Midbrain (tissue), 1 donor: ENCODE results near the gene RNF150.

Experiments used
- DNase-seq: peaks from one replicate; lab custom pipeline; 2025; lab: John Stamatoyannopoulos, UW

RNF150 gene

DNA sequence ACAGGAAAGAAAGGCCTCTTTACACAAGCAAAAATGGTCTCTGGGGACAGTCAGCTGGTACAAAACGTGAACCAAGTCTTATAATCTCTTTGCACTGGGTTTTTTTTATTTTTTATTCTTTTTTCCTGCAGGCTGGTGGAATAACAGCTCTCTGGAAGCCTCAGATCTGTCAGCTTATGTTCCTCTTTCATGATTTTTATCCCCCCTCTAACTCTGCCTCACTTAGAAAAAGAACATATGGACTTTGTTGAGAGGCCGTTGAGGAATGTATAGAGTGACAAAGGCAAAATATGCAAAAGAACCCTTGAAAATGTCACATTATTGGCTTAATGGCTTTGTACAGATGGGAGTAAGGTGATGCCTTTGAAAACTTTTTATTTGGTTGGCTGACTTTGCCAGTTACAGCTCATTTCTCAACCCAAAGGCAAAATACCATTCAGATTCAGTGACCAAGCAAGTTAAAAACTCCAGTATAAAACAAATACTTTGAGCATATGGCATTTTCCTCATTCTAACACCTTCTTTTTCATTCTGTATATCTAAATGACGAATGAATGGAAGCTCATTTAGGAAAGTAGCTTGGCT is 111.1 kb downstream of the RNF150 start:
- DNase-seq = no peak

GRCh38 chr4:141021397-141022110 is 111.7 kb downstream of the RNF150 start:
- DNase-seq = no peak

DNA sequence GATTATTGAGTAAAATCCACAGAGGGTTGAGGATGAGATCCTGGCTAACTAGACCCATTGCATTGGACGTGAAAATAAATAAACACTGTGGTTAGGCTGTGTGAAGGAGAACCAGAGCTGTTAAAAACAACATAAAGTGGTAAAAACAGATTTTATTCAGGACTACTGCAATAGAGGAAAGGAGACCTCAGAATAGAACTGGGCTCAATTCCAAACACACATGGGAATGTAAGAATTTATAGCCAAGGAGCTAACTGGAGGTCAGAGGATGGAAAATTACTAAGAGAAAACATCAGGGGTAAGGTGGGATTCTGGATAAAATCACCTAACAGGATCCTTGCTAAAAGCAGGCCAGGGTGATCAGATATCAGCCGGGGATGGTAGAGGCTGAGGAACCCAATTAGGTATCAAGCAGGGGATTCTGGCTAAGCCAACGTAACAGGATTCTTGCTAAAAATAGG is 112.4 kb downstream of the RNF150 start:
- no peak for DNase-seq

DNA sequence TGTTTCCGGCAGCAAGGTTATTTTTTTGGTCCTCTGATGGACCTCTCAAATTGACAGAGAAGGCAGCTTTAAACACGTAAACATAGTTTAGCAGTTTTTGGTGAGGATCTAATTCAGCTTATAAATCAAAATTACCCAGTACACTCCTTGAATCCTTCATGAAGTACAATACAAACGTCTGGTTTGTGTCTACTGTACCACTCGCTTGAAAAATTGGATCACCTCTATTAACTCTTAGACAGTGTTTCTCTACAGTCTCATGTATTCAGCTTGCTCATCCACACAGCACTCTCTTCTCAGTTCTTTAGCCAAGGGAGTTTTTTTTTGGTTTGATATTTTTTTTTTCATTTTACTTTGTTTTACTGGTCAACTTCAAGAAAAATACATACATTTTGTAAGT is 113.5 kb downstream of the RNF150 start:
- no peak for DNase-seq

DNA sequence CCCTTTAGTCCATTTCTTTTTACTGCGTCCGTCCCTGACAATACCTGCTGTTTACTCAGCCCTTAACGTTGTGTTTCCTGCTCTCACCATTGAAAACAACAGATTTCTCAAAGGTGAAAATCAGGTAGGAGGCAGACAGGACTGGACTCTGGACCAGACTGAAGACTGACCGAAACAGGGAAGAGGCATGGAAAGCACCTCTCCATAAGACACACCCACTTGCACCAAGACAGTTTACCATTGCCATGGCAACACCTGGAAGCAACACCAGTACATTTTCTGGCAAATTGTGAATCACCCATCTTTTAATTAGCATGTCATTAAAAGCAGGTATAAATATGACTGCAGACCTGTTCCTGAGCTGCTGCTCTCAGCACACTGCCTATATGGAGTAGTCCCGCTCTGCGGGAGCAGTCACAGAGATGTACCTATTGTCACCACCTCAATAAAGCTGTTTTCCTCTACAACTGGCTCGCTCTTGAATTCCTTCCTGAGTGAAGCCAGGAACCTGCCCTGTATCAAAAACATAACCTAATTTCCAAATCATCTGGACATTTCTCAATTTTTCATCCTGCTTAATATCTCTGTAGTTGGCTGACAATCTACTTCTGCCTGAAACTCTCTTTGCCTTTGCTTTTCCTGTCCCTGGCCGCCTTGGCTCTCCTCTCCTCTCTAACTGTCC is 117.0 kb downstream of the RNF150 start:
- no peak for DNase-seq

GRCh38 chr4:141013899-141014298 is 119.4 kb downstream of the RNF150 start:
- no peak for DNase-seq

DNA sequence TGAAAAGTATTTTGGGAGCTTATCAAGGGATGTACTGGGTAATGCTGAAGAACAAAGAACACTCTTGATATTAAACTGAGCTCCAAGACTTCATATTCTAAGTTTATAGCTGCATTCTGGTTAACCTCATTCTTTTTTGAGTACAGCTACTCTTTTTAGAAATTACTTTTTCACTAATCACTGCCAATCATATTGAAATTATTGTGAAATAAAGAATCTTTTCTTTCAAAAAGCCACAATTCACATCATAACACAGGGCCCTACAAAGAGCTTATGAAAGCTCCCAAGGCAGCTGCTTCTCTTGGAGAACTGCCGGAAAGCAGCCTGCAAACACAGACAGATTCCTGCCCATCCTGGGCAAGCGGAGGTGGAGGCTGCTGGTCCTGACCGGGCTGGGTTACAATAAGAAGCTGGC is 121.4 kb downstream of the RNF150 start:
- peak; percentile 28 for DNase-seq

DNA sequence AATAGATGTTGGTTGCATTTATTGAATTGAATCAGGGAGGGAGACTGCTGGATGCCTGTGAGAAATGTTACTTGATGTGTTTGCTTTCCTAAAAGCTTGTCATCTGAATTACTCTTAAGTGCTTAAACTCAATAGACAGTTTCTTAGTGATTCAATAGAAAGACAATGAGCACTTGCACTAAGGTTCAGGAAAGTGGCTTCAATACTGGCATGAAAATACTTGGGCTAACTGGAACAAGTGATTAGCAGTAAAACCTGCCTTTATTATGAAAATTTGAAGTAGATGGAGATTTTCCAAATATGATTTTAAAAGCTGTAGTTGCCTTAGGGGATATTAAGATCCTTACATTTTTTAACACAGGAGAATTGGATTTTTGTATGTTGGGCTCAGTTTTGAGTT is 123.3 kb downstream of the RNF150 start:
- no peak for DNase-seq

GRCh38 chr4:141009129-141009528 is 124.1 kb downstream of the RNF150 start:
- no peak for DNase-seq

GRCh38 chr4:141006242-141006802 is 126.9 kb downstream of the RNF150 start:
- DNase-seq = no peak

DNA sequence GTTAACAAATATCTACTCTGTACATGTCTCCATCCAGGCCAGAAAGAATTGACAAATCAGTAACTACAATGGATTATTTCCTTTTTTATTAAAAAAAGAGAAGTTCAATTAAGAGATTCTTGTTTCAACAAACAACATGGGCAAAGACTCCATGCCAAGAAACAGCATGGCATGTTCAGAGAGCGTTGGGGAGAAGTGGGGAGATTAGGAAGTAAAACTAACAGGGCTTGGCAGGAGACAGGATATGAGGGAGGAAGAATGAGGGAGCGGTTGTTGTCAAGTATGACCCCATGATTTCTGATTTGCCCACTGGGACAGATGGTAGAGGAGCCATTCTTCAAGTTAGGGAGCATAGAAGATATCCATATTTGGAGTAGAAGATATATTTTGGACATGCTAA is 128.4 kb downstream of the RNF150 start:
- no peak for DNase-seq

GRCh38 chr4:141003193-141003592 is 130.1 kb downstream of the RNF150 start:
- DNase-seq = no peak

DNA sequence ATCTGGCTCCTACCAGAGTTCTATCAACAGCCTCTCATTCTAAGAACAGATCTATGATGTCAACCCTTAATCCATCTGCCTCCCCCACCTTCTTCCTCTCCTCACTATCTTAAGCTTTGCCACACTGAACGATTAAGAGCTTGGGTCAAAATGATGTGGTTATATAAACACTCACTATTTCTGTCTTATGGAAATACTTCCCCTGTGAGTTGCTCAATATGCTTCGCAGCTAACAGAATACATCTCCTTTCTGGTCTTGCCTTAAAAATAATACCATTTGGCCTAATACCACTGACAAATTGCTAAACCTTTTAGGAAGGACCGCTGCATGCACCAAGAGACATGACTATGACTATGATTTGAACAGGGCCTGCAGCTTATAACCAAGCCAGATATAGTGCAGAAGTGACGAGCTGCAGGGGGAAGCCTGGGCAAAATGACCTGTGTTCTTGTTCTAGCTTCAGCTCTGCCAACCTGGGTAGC is 130.9 kb downstream of the RNF150 start:
- DNase-seq = no peak

DNA sequence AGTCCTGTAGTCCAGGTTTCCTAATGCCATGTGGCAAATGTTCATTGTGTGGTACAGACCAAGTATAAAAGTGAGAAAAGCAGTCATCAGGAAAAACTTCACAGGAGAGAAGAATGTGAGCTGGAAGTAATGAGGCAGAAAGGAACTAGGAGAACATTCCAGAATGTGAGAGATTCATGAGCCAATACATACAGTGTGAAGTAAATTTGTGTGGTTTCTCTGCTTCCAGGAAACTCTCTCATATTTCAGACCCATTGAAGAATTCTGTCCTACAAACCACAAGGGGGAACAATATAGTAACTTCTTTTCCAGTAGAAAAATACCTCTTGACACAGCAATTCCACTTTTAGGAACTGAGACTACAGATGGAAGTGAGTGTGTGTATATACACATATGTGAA is 136.5 kb downstream of the RNF150 start:
- no peak for DNase-seq

DNA sequence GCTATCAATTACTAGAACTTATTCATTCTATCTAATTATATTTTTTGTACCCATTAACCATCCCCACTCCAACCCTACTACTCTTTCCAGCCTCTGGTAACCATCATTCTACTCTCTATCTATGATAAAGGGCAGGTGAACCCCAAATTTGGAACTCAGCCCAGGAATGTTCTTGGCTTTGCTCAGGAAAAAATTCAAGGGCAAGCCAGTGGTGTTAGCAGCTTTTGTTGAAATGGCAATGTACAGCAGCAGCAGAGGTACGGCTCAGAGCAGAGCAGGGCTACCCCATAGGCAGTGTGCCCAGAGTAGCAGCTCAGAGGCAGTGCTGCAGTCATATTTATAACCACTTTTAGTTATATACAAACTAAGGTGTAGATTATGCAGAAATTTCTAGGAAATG is 138.2 kb downstream of the RNF150 start:
- no peak for DNase-seq

DNA sequence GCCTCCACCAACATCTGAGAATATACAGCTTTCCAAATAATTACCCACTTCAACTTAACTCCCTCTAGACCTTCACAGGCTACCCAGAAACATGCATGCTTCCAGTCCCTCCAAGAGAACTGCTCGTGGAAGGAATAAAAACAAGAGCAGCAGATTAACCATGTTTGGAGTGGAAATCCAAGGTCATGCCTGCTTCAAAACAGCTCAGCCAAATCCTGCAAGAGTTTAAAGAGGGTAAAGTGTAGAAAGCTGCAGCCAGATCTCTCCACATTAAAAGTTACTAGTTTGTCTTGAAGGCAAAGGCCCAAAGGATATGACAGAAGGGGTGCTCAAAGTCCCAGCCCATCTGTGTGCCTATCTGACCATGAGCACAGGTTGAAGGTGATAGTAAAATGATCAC is 139.3 kb downstream of the RNF150 start:
- DNase-seq = no peak

GRCh38 chr4:140993370-140993769 is 139.9 kb downstream of the RNF150 start:
- DNase-seq = no peak

GRCh38 chr4:140989944-140990343 is 143.3 kb downstream of the RNF150 start:
- DNase-seq = no peak

DNA sequence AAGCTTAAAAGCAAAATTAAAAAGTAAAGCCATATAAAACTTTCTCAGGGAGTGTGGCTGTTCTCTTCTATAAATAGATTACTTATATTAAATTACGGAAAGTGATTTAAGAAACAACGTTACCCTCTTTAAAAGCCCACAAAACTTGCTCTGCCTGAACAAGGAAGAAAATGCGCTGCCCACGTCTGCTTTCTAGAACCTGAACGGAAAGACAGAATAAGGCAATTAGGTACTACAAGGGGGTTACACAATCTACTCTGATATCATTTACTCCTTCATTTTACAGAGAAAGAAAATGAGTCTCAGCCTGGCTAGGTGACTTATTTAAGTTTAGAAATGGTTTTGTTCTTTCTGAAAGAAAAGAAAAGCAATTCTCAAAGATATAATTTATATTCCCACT is 147.2 kb downstream of the RNF150 start:
- DNase-seq = no peak

GRCh38 chr4:140982613-140983340 is 150.5 kb downstream of the RNF150 start:
- no peak for DNase-seq

GRCh38 chr4:140980426-140981200 is 152.7 kb downstream of the RNF150 start:
- DNase-seq = no peak
